HG03280 (cell line): ENCODE results near the gene MYADML2.
A peak's percentile ranks its signal among the peaks of the same experiment; 100 is the strongest.
"Not testable (repeated sequence)": the region's sequence is repeated elsewhere in the genome, so short reads cannot be mapped to it uniquely, and the experiment has no call there.

Source experiments
- ATAC-seq: cut with Tn5 transposase; IDR thresholded peaks from one replicate; pipeline ENCODE4 v1.9.1; 2021; ENCODE audit warnings: mild to moderate bottlenecking, moderate library complexity; ENCODE audit not compliant: unreplicated experiment

Gene MYADML2

GRCh38 chr17:81959362-81960129 lies 12.5 kb upstream of the MYADML2 start:
- ATAC-seq: peak; percentile 45

- ATAC-seq: no peak
Observed at GRCh38 chr17:81958633-81959342, 11.8 kb upstream of the MYADML2 start.

- no peak for ATAC-seq
Observed at GRCh38 chr17:81957691-81958432, 10.8 kb upstream of the MYADML2 start.

- no peak for ATAC-seq
Observed at GRCh38 chr17:81956607-81957589, 9.9 kb upstream of the MYADML2 start.

- ATAC-seq: no peak
Observed at GRCh38 chr17:81955756-81956544, 8.9 kb upstream of the MYADML2 start.

- no peak for ATAC-seq
Observed at GRCh38 chr17:81955058-81955681, 8.1 kb upstream of the MYADML2 start.

GRCh38 chr17:81954131-81955057 lies 7.4 kb upstream of the MYADML2 start:
- no peak for ATAC-seq

- ATAC-seq: not testable (repeated sequence)
Observed at GRCh38 chr17:81953443-81953842, 6.4 kb upstream of the MYADML2 start.

GRCh38 chr17:81952792-81953228 lies 5.8 kb upstream of the MYADML2 start:
- ATAC-seq: no peak

GRCh38 chr17:81951785-81952684 lies 5.0 kb upstream of the MYADML2 start:
- no peak for ATAC-seq

- ATAC-seq: no peak
Observed at GRCh38 chr17:81950501-81950900, 3.5 kb upstream of the MYADML2 start.

GRCh38 chr17:81948635-81949378 lies 1.8 kb upstream of the MYADML2 start:
- no peak for ATAC-seq

GRCh38 chr17:81944858-81945257 lies 2.2 kb downstream of the MYADML2 start:
- ATAC-seq: no peak

- ATAC-seq: no peak
Observed at GRCh38 chr17:81942167-81942553, 4.9 kb downstream of the MYADML2 start.

- no peak for ATAC-seq
Observed at GRCh38 chr17:81941484-81942166, 5.4 kb downstream of the MYADML2 start.
